Endothelial cell of umbilical vein (primary cell): ENCODE data around the gene LKAAEAR1. TPM values are rescaled to one million over a fixed set of nuclear protein-coding genes. Genes with fewer than 3 reads are reported as not detected.

ENCODE experiments used
- BruUV-seq: library from RNA; stranded (reverse); fragments of 400-500 nt; replicated peaks from 2 replicates; lab custom pipeline; 2021; lab: Mats Ljungman, UMichigan
- CTCF ChIA-PET: fragments of 300-600, 350-600 bp; sonication (Branson Sonifier 250); formaldehyde crosslinking; loops from one replicate; lab custom pipeline; 2021; ENCODE audit warnings: antibody characterized with exemption, inconsistent platforms; lab: Charles Lee
- POLR2A ChIA-PET: fragments of 300-600, 350-600 bp; sonication (Branson Sonifier 250); formaldehyde crosslinking; loops from one replicate; lab custom pipeline; 2021; ENCODE audit warnings: antibody characterized with exemption, inconsistent platforms; lab: Charles Lee
- DNase-seq: peaks from one replicate; pipeline ENCODE4 v3.0.0-alpha.2; 2011; ENCODE audit warnings: low read depth, low spot score
- FAIRE-seq: peaks from 2 replicates; lab custom pipeline; 2011; peaks lifted over from hg19 to GRCh38; lab: Jason Lieb, UNC
- H2AFZ ChIP-seq: 2 replicates; pipeline ENCODE4 v1.6.0; 2012; ENCODE audit warnings: low read depth, low read length, control low read depth, inconsistent platforms
- H3K27ac ChIP-seq: 2 replicates; pipeline ENCODE4 v1.5.1; 2011; ENCODE audit warnings: low read depth, mild to moderate bottlenecking, control low read depth, low read length, moderate library complexity; ENCODE audit not compliant: insufficient read depth
- H3K27me3 ChIP-seq, 2 experiments: 2 replicates each; pipeline versions ENCODE4 v1.6.0 to v1.6.1; 2011; ENCODE audit warnings: low read length in 2 of 2, mixed read lengths in 1 of 2; ENCODE audit not compliant: control insufficient read depth in 2 of 2, insufficient read depth in 2 of 2
- H3K36me3 ChIP-seq, 2 experiments: 2 replicates in 1 of 2; 3 replicates in 1 of 2; pipeline ENCODE4 v1.5.1; 2011; ENCODE audit warnings: low read length in 2 of 2, mild to moderate bottlenecking in 1 of 2, moderate library complexity in 1 of 2; ENCODE audit not compliant: control insufficient read depth in 2 of 2, insufficient read depth in 2 of 2; ENCODE audit errors: extremely low read depth in 1 of 2
- H3K4me1 ChIP-seq: 3 replicates; pipeline ENCODE4 v1.5.1; 2011; ENCODE audit warnings: mild to moderate bottlenecking, low read length; ENCODE audit not compliant: control insufficient read depth, insufficient read depth; ENCODE audit errors: extremely low read depth
- H3K4me2 ChIP-seq: 2 replicates; pipeline ENCODE4 v1.6.1; 2011; ENCODE audit warnings: low read length, control low read depth, mixed read lengths; ENCODE audit not compliant: insufficient read depth
- H3K4me3 ChIP-seq, 3 experiments: fragments of 200-600 bp in 1 of 3; sonication (generic), shearing (Covaris generic) in 1 of 3; replicated peaks in 1 of 3; 2 replicates each; pipeline ENCODE4 v1.5.1; 2011 to 2016; ENCODE audit warnings: control low read depth in 3 of 3, low read length in 3 of 3, mild to moderate bottlenecking in 2 of 3, inconsistent platforms in 1 of 3, low read depth in 1 of 3, moderate library complexity in 1 of 3; ENCODE audit not compliant: insufficient read depth in 1 of 3
- H3K79me2 ChIP-seq: 2 replicates; pipeline ENCODE4 v1.6.0; 2012; ENCODE audit warnings: low read length, inconsistent platforms; ENCODE audit not compliant: control insufficient read depth, insufficient read depth
- H3K9ac ChIP-seq: replicated peaks from 2 replicates; pipeline ENCODE3; 2011; ENCODE audit warnings: low read length, control low read depth; ENCODE audit not compliant: insufficient read depth; ENCODE audit errors: extremely low read depth
- H3K9me1 ChIP-seq: replicated peaks from 3 replicates; pipeline ENCODE4 v1.6.0; 2011; ENCODE audit warnings: mild to moderate bottlenecking, low read length; ENCODE audit not compliant: control insufficient read depth, insufficient read depth; ENCODE audit errors: extremely low read depth
- H3K9me3 ChIP-seq: replicated peaks from 2 replicates; pipeline ENCODE4 v1.5.1; 2012; ENCODE audit warnings: low read length, inconsistent platforms; ENCODE audit not compliant: control insufficient read depth, insufficient read depth
- H4K20me1 ChIP-seq: replicated peaks from 2 replicates; pipeline ENCODE3; 2011; ENCODE audit warnings: mild to moderate bottlenecking, low read length; ENCODE audit not compliant: control insufficient read depth, insufficient read depth; ENCODE audit errors: extremely low read depth
- EZH2 ChIP-seq: IDR thresholded peaks from 2 replicates; pipeline ENCODE4 v1.6.1; 2012; ENCODE audit warnings: borderline replicate concordance, low read depth, mild to moderate bottlenecking, moderate library complexity, low read length, inconsistent platforms; ENCODE audit not compliant: severe bottlenecking
- FOS ChIP-seq: IDR thresholded peaks from 2 replicates; pipeline ENCODE4 v1.6.1; 2011; ENCODE audit warnings: mild to moderate bottlenecking, low read length, moderate library complexity, borderline replicate concordance; ENCODE audit not compliant: insufficient read depth
- GATA2 ChIP-seq: IDR thresholded peaks from 2 replicates; pipeline ENCODE4 v1.7.0; 2011; ENCODE audit warnings: low read depth, mild to moderate bottlenecking, moderate library complexity, mixed read lengths, low read length; ENCODE audit not compliant: insufficient read length, insufficient read depth
- JUN ChIP-seq: IDR thresholded peaks from 2 replicates; pipeline ENCODE4 v1.6.1; 2011; ENCODE audit warnings: borderline replicate concordance, low read depth; ENCODE audit not compliant: insufficient read length, insufficient read depth
- MYC ChIP-seq: IDR thresholded peaks from one replicate; pipeline ENCODE4 v1.6.1; 2011; ENCODE audit warnings: mild to moderate bottlenecking, low read depth, low read length
- POLR2A ChIP-seq: IDR thresholded peaks from 2 replicates; pipeline ENCODE4 v1.6.1; 2012; ENCODE audit warnings: low read depth, mild to moderate bottlenecking, control low read depth, low read length
- POLR2AphosphoS5 ChIP-seq: IDR thresholded peaks from 2 replicates; pipeline ENCODE4 v1.6.1; 2012; ENCODE audit warnings: low read depth, mild to moderate bottlenecking, control low read depth, low read length, moderate library complexity; ENCODE audit not compliant: insufficient read depth
- dilution Hi-C: fragments of 300-500 bp; cut with MboI; formaldehyde crosslinking; loops from one replicate; pipeline ENCODE4 v1.15.0; 2019; ENCODE audit warnings: low sequenced_read_pairs; ENCODE audit not compliant: extremely low pct_ligation_motif_present
- intact Hi-C: fragments of 100-400 bp; cut with micrococcal nuclease; formaldehyde crosslinking; loops from one replicate; pipeline ENCODE4 v1.10.0; 2022
- polyA plus RNA-seq, 4 experiments: library from polyadenylated mRNA; depleted of rRNA in 3 of 4; stranded (reverse) in 3 of 4; unstranded in 1 of 4; fragments of >200 nt; gene quantifications; 2 replicates each; pipeline versions ENCODE4 v1.2.1 to v1.2.3, GENCODE V29; 2011 to 2012; ENCODE audit warnings: missing spikeins in 1 of 4
- total RNA-seq: library from RNA; stranded (reverse); gene quantifications from 2 replicates; pipeline ENCODE4 v1.2.3, GENCODE V29; 2021
- TF ChIP-seq, protein P1 (sequence below), 2 donors: IDR thresholded peaks; 1 replicate in 1 of 2; 2 replicates in 1 of 2; pipeline ENCODE4 v1.5.1; 2011; ENCODE audit warnings: low read length in 2 of 2, mild to moderate bottlenecking in 2 of 2, moderate library complexity in 2 of 2, control low read depth in 1 of 2, inconsistent platforms in 1 of 2, low read depth in 1 of 2; ENCODE audit not compliant: insufficient read depth in 1 of 2; ENCODE audit errors: extremely low read depth in 1 of 2
- TF ChIP-seq, protein P2 (sequence below): IDR thresholded peaks from 2 replicates; pipeline ENCODE4 v1.6.1; 2011; ENCODE audit not compliant: insufficient read depth, insufficient read length

Gene LKAAEAR1
- total and polyA plus RNA-seq, 2 donors (not counting 3 experiments of a cell fraction or from before 2014, with no cell fraction given): 0.29 TPM; not detected in 1

DNA sequence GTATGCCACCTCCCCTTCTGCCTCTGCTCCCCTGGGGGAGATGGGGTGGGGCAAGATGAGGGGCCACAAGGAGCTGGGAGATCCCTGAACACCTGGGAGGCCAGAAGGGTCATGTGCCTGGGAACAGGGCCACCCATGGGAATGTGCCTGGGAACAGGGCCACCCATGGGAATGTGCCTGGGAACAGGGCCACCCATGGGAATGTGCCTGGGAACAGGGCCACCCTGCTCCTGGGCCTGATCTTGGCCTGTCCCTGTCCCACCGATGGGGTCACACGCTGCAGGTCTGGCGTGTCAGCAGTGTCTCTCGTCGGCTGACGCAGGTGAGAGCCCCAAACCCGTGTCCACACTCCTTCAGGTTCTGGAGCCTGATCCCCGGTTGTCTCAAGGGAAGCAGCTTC is 9.2 kb downstream of the LKAAEAR1 start:
- H3K4me1 ChIP-seq: peaks cover 14% of the 10 kb centered on the region
- H2AFZ ChIP-seq: no peak overlapping the region
- intact Hi-C loops (no loop called here), dilution Hi-C loops (no loop called here)
- DNase-seq (no peak), FAIRE-seq (no peak)
- H3K27ac ChIP-seq: no peak overlapping the region
- no peak overlapping the region for H3K9ac ChIP-seq
- H3K4me3 ChIP-seq: no peak overlapping the region
- no peak overlapping the region for H3K4me2 ChIP-seq
- TF ChIP-seq GATA2: no peak
- TF ChIP-seq JUN: no peak
- TF ChIP-seq EZH2: no peak
- no TSS peak for BruUV-seq
- H3K9me3 ChIP-seq: no peaks in the 10 kb centered on the region
- no peaks in the 10 kb centered on the region for H3K27me3 ChIP-seq
- H3K79me2 ChIP-seq: peaks cover 6% of the 10 kb centered on the region
- peaks cover 0 to 21% of the 10 kb centered on the region in 2 experiments for H3K36me3 ChIP-seq
- H3K9me1 ChIP-seq: no peaks in the 10 kb centered on the region
- ChIA-PET POLR2A (no interaction called here), CTCF (no interaction called here)
- no peaks in the 10 kb centered on the region for H4K20me1 ChIP-seq

DNA sequence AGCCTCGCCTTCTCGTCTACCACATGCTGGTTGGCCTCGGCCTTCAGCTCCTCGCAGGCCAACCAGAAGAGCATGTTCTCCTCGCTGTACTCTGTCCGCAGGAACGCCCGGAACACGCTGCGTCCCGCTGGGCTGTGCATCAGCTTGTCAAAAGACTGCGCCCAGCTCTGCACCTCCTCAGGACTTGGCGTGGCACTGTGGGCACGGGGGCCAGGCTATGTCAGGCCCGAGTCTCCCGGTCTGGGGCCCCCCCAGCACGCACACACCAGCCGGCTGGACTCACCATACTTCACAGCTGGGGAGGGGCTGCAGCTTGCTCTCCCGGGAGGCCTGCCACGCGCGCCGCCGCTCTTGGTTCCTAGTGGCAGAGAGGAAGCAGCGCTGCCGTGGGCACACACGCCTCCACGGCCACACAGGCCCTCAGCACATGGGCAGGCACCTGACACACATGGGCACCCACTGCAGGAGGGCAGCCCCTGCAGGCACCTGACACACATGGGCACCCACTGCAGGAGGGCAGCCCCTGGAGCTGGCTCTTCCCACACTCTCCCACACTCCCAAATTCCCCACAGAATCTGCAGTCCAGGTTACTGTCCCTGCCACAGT is 9.9 kb downstream of the LKAAEAR1 start:
- no peaks in the 10 kb centered on the region for H3K27me3 ChIP-seq
- H3K9me1 ChIP-seq: no peaks in the 10 kb centered on the region
- H3K79me2 ChIP-seq: peaks cover 6% of the 10 kb centered on the region
- ChIA-PET POLR2A (no interaction called here), CTCF (no interaction called here)
- dilution Hi-C loops: no loop called here
- H3K4me1 ChIP-seq: peaks cover 12% of the 10 kb centered on the region
- H3K9ac ChIP-seq: no peak overlapping the region
- H3K9me3 ChIP-seq: no peaks in the 10 kb centered on the region
- H3K27ac ChIP-seq: no peak overlapping the region
- no TSS peak for BruUV-seq
- H3K4me2 ChIP-seq: no peak overlapping the region
- peaks cover 0 to 21% of the 10 kb centered on the region in 2 experiments for H3K36me3 ChIP-seq
- FAIRE-seq (no peak), DNase-seq (no peak)
- intact Hi-C loops: no loop called here
- H4K20me1 ChIP-seq: no peaks in the 10 kb centered on the region
- H3K4me3 ChIP-seq: no peak overlapping the region
- H2AFZ ChIP-seq: no peak overlapping the region
- no peak for TF ChIP-seq EZH2
- TF ChIP-seq JUN: no peak
- TF ChIP-seq, protein P1, sequence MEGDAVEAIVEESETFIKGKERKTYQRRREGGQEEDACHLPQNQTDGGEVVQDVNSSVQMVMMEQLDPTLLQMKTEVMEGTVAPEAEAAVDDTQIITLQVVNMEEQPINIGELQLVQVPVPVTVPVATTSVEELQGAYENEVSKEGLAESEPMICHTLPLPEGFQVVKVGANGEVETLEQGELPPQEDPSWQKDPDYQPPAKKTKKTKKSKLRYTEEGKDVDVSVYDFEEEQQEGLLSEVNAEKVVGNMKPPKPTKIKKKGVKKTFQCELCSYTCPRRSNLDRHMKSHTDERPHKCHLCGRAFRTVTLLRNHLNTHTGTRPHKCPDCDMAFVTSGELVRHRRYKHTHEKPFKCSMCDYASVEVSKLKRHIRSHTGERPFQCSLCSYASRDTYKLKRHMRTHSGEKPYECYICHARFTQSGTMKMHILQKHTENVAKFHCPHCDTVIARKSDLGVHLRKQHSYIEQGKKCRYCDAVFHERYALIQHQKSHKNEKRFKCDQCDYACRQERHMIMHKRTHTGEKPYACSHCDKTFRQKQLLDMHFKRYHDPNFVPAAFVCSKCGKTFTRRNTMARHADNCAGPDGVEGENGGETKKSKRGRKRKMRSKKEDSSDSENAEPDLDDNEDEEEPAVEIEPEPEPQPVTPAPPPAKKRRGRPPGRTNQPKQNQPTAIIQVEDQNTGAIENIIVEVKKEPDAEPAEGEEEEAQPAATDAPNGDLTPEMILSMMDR (IDR thresholded peaks at IDR 0.05; ENCODE audit: extremely low read depth in 1 of 2, insufficient read depth in 1 of 2, low read depth in 1 of 2, low read length in 2 of 2): no peak
- TF ChIP-seq POLR2A: no peak
- TF ChIP-seq MYC: no peak
- TF ChIP-seq POLR2AphosphoS5: no peak
- no peak for TF ChIP-seq GATA2
- TF ChIP-seq, protein P2, sequence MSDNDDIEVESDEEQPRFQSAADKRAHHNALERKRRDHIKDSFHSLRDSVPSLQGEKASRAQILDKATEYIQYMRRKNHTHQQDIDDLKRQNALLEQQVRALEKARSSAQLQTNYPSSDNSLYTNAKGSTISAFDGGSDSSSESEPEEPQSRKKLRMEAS: no peak
- TF ChIP-seq FOS: no peak
